Neural progenitor cell (in vitro differentiated cells): ENCODE measurements around the gene FBXL14.

Experiments
- CTCF ChIP-seq: fragments of 200-600 bp; sonication (generic); IDR thresholded peaks from 2 replicates; pipeline ENCODE4 v1.5.1; 2017; ENCODE audit warnings: antibody characterized with exemption, mild to moderate bottlenecking
- EZH2 ChIP-seq: fragments of 200-600 bp; sonication (generic); IDR thresholded peaks from 2 replicates; pipeline ENCODE4 v1.6.1; 2017; ENCODE audit warnings: antibody characterized with exemption, mild to moderate bottlenecking, moderate library complexity
- EZH2phosphoT487 ChIP-seq: fragments of 200-600 bp; sonication (generic); IDR thresholded peaks from 2 replicates; pipeline ENCODE4 v1.6.1; 2017; ENCODE audit warnings: antibody characterized with exemption

DNA sequence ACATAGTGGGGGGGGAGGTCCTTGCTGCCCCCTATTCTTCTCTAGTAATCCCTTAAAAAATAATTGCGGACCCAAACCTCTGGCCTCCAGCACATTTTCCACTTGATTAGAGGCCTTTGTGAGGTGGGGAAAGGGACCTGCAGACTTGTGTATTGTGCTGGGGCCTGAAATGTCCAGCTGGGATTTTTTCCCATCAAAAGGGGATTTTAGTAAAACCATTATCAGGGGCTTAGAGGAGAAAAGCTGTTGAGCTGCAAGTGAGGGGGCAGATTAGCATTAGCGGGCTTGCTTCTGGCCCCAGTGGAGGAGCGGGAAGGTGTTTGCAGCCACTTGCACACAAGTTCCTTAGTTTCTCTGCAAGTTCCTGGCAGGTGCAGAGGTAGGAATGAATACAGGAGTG is 13.9 kb downstream of the FBXL14 start:
- TF ChIP-seq CTCF (no peak), EZH2 (no peak), EZH2phosphoT487 (peak; percentile 65)
